NT2/D1 (cell line): ENCODE data around the gene PNMA5.
A peak's percentile ranks its signal among the peaks of the same experiment; 100 is the strongest.

Experiments
- DNase-seq: peaks from one replicate; pipeline ENCODE4 v3.0.0-alpha.2; 2011; ENCODE audit warnings: low read depth, low spot score
- H3K27me3 ChIP-seq: 2 replicates; pipeline ENCODE4 v1.6.0; 2011; ENCODE audit warnings: mild to moderate bottlenecking; ENCODE audit not compliant: insufficient read length, insufficient read depth
- H3K36me3 ChIP-seq: 2 replicates; pipeline ENCODE4 v1.6.1; 2011; ENCODE audit warnings: mild to moderate bottlenecking, low read length, mixed read lengths; ENCODE audit not compliant: insufficient read depth, insufficient read length
- H3K4me1 ChIP-seq: 2 replicates; pipeline ENCODE4 v1.5.1; 2011; ENCODE audit not compliant: insufficient read depth, insufficient read length
- H3K4me3 ChIP-seq: 2 replicates; pipeline ENCODE4 v1.5.1; 2011; ENCODE audit warnings: low read depth; ENCODE audit not compliant: insufficient read length
- H3K9ac ChIP-seq: 2 replicates; pipeline ENCODE4 v1.6.0; 2011; ENCODE audit warnings: low read depth; ENCODE audit not compliant: insufficient read length
- H3K9me3 ChIP-seq: 2 replicates; pipeline ENCODE4 v1.5.1; 2011; ENCODE audit warnings: mild to moderate bottlenecking, low read length; ENCODE audit not compliant: insufficient read depth
- SUZ12 ChIP-seq: IDR thresholded peaks from 2 replicates; pipeline ENCODE4 v1.6.1; 2011; ENCODE audit not compliant: insufficient read length, insufficient read depth; ENCODE audit errors: extremely low read depth
- YY1 ChIP-seq: IDR thresholded peaks from 2 replicates; pipeline ENCODE4 v1.6.1; 2011; ENCODE audit not compliant: insufficient read length, insufficient read depth
- ZNF274 ChIP-seq: IDR thresholded peaks from 2 replicates; pipeline ENCODE4 v1.6.1; 2011; ENCODE audit warnings: mild to moderate bottlenecking, low read depth, low read length

PNMA5 gene

DNA sequence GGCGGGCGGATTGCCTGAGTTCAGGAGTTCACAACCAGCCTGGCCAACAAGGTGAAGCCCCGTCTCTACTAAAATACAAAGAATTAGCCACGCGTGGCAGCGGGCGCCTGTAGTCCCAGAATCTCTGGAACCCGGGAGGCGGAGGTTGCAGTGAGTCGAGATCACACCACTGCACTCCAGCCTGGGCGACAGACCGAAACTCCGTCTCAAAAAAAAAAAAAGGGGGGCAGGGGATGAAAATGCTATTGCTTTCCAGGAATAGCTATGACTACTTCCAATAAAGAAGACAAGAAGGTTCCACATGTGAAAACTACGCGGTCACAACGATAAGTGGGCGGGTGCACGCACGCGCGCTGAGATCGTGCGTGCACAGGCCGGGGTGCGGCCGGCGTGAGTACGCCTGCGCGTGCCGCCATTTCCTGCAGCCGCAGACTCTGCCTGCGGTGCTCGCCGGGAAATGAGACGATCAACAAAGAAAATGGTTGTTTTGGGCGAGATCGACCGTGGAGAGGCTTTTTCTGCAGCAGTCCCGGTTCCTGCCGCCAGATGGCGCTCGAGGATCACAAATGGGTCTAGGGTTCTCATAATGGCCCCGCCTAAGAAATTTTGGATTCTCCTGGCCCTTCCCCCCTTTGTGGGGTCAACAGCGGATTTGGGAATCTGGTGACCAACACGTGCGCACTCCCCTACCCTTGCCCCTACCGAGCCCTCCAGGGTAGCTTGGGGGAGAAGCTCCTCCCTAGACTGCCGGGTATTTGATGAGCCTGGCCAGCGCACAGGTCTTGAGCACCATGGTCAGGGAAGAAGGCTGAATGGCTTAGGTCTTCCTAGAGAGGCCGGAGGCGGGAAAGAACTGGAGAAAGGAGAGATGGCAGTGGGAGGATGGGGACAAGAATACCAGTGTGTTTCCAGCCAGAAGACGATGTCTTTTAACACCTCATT is 35.1 kb downstream of the PNMA5 start:
- Histone ChIP-seq H3K4me3 (peak overlapping the region; percentile 25), H3K9ac (peak overlapping the region; percentile 50), H3K9me3 (no peaks in the 10 kb centered on the region), H3K36me3 (no peaks in the 10 kb centered on the region), H3K4me1 (no peaks in the 10 kb centered on the region), H3K27me3 (no peaks in the 10 kb centered on the region)
- no peak for TF ChIP-seq ZNF274
- peak; percentile 79 for TF ChIP-seq YY1
- DNase-seq: peak; percentile 60

- H3K9me3 ChIP-seq: no peaks in the 10 kb centered on the region
- H3K9ac ChIP-seq: peak overlapping the region; percentile 50
- no peaks in the 10 kb centered on the region for H3K36me3 ChIP-seq
- no peaks in the 10 kb centered on the region for H3K27me3 ChIP-seq
- no peak overlapping the region for H3K4me3 ChIP-seq
- TF ChIP-seq ZNF274 (no peak), SUZ12 (no peak), YY1 (no peak)
- H3K4me1 ChIP-seq: no peaks in the 10 kb centered on the region
- DNase-seq: no peak
Measured at GRCh38 chrX:152958047-152958446, 35.9 kb downstream of the PNMA5 start.

- no peaks in the 10 kb centered on the region for H3K4me1 ChIP-seq
- H3K9ac ChIP-seq: no peak overlapping the region
- no peaks in the 10 kb centered on the region for H3K27me3 ChIP-seq
- DNase-seq: no peak
- H3K4me3 ChIP-seq: no peak overlapping the region
- H3K9me3 ChIP-seq: no peaks in the 10 kb centered on the region
- H3K36me3 ChIP-seq: peaks cover 6% of the 10 kb centered on the region
- TF ChIP-seq ZNF274 (no peak), SUZ12 (no peak), YY1 (no peak)
Measured at GRCh38 chrX:152950786-152951185, 43.1 kb downstream of the PNMA5 start.

DNA sequence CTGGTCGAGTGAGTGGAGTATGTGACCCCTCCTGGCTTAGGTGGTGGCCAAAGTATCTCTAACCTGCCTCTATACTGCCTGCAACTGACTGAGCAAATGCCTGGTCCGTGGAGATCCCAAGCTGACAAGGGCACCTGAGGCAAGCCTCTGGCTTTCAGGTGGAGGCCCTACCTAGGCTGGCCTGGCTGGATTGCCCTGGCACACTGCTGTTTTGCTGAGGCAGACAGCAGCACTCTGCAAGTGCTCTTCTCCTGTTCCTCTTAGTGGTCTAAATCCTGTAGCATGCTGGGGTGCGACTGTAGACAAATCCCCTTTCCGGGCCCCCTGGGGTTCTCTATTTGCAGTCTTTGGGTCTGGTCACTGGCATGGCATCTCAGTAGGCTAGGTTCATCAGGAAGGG is 44.8 kb downstream of the PNMA5 start:
- DNase-seq: no peak
- Histone ChIP-seq H3K36me3 (peaks cover 7% of the 10 kb centered on the region), H3K4me3 (no peak overlapping the region), H3K9me3 (no peaks in the 10 kb centered on the region), H3K9ac (no peak overlapping the region), H3K4me1 (no peaks in the 10 kb centered on the region), H3K27me3 (no peaks in the 10 kb centered on the region)
- no peak for TF ChIP-seq YY1
- no peak for TF ChIP-seq SUZ12
- no peak for TF ChIP-seq ZNF274

DNA sequence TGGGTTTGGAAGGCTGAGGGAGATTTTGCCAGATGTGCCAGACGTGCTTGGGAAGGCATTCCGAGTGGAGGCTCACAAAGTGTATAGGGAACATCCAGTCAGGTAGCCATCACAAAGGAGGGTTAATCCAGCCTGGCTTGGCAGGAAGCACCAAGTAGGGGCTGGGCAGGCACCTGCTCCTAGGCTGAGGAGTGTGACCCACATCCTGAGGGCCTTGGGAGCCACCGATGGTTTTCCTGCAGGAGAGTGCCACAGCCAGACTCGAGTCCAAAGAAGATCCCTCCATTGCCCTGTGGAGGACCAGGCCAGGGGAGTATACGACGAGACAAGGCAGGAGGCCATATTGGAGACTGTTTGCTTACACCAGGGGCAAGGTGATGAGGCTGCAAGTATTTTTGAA is 47.2 kb downstream of the PNMA5 start:
- Histone ChIP-seq H3K36me3 (peaks cover 7% of the 10 kb centered on the region), H3K9me3 (no peaks in the 10 kb centered on the region), H3K27me3 (no peaks in the 10 kb centered on the region), H3K4me1 (no peaks in the 10 kb centered on the region), H3K9ac (no peak overlapping the region), H3K4me3 (no peak overlapping the region)
- TF ChIP-seq SUZ12: no peak
- TF ChIP-seq YY1: no peak
- no peak for TF ChIP-seq ZNF274
- DNase-seq: no peak

DNA sequence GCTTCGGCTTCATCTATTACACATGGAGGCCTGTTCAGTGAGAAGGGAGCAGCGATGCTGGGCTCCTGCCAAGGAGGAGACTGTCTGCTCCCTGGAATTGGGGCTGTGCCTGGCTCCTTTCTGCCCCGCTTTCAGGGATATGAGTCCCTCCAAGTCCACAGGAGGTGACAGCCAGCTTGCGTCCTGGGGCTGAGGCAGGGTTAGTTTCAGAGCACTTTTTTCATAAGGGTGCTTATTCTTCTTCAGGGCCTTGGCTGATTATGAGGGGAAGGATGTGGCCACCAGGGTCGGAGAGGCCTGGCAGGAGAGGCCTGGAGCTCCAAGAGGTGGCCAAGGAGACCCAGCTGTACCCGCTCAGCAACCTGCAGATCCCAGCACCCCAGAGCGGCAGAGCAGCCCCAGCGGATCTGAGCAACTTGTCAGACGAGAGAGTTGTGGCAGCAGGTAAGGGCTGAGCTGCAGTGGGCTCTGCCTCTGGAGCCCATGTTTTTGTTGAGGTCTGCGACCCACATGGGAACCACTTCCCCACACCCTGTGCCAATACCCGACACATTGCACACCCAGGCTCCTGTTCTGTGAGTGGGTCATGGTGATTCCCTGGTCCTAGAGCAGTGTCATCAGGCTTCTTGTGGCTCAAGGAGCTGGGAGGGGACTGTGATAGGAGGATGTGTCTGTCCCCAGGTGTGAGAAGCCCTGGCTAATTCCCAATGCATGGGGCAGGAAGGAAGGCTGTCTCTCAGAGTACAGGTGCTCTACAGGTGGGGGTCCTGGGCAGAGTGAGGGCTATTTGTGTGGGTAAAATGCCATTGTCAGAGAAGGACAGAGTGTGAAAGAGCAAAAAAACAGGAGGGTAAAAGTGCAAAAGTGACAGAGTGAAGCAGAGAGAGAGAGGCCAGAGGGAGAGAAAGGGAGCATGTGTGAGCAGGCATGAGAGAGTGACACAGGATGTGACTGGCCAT is 48.6 kb downstream of the PNMA5 start:
- no peak overlapping the region for H3K9ac ChIP-seq
- H3K36me3 ChIP-seq: peaks cover 7% of the 10 kb centered on the region
- no peak for DNase-seq
- TF ChIP-seq YY1 (no peak), SUZ12 (no peak), ZNF274 (no peak)
- no peaks in the 10 kb centered on the region for H3K27me3 ChIP-seq
- H3K4me3 ChIP-seq: no peak overlapping the region
- no peaks in the 10 kb centered on the region for H3K9me3 ChIP-seq
- no peaks in the 10 kb centered on the region for H3K4me1 ChIP-seq

- DNase-seq: no peak
- H3K36me3 ChIP-seq: peaks cover 7% of the 10 kb centered on the region
- H3K9me3 ChIP-seq: no peaks in the 10 kb centered on the region
- no peaks in the 10 kb centered on the region for H3K27me3 ChIP-seq
- no peaks in the 10 kb centered on the region for H3K4me1 ChIP-seq
- TF ChIP-seq ZNF274: no peak
- no peak for TF ChIP-seq YY1
- no peak for TF ChIP-seq SUZ12
- H3K4me3 ChIP-seq: no peak overlapping the region
- no peak overlapping the region for H3K9ac ChIP-seq
Measured at GRCh38 chrX:152943826-152944225, 50.1 kb downstream of the PNMA5 start.
